ENCODE results near the gene ADAMTS2.

The ADAMTS2 gene

DNA sequence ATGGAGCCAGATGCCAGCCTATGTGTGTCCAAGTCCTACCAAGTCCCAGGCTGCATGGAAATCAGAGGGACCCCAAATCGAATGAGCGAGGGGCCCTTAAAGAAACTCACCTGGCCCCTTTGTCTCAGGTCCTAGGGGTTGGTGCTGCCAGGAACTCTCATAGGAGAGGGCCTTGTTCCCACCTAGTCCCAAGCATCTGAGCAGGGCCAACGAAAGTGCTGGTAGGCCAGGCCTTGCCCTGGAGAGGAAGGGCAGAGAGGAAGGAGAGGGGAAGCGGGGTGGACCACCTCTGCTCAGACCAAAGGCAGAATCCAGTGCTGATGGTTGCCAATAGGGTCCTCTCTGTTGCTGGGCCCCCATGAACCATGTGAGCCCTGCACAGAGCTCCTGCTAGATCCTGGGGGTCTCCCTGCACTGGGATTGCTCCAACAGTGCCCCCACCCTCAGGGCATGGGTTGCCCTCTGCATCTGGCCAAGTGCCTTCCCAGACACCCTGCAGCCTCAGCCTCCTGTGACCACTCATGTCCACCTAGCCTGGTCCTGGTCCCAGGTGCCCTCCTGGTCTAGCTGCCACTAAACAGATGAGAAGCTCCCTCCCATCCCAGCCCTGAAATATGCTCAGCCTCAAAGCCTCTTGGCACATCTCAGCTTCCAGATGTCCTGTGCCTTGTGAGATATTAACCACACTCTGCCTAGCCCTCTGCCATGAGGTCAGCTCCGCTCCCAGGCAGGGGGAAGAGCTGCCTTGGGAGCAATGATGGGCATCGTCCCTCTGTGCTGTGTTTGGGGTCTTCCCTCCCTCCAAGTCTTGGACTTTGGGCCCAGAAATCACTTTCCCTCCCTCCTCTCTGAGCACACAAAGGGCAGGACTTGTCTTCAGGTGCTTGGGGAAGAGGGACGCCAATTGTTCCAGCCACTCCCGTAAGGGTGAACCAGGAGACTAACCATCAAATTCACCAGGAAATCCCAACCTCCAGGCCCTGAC lies 109.6 kb downstream of the ADAMTS2 start:
- TF ChIP-seq, protein P1, sequence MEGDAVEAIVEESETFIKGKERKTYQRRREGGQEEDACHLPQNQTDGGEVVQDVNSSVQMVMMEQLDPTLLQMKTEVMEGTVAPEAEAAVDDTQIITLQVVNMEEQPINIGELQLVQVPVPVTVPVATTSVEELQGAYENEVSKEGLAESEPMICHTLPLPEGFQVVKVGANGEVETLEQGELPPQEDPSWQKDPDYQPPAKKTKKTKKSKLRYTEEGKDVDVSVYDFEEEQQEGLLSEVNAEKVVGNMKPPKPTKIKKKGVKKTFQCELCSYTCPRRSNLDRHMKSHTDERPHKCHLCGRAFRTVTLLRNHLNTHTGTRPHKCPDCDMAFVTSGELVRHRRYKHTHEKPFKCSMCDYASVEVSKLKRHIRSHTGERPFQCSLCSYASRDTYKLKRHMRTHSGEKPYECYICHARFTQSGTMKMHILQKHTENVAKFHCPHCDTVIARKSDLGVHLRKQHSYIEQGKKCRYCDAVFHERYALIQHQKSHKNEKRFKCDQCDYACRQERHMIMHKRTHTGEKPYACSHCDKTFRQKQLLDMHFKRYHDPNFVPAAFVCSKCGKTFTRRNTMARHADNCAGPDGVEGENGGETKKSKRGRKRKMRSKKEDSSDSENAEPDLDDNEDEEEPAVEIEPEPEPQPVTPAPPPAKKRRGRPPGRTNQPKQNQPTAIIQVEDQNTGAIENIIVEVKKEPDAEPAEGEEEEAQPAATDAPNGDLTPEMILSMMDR (IDR thresholded peaks at IDR 0.05; ENCODE audit: borderline replicate concordance, extremely low read depth, low read length, poor library complexity, severe bottlenecking), result no peak
- TF ChIP-seq EZH2 (IDR thresholded peaks at IDR 0.05; ENCODE audit: borderline replicate concordance, low read depth, low read length, severe bottlenecking), result no peak
- Histone ChIP-seq H4K20me1 (ENCODE audit: insufficient read depth, low read length) (no peaks in the 10 kb centered on the region), H3K36me3 (ENCODE audit: insufficient read depth, low read length) (no peaks in the 10 kb centered on the region), H3K4me2 (ENCODE audit: insufficient read depth, low read length) (no peak overlapping the region), H3K79me2 (ENCODE audit: insufficient read depth, low read length) (no peaks in the 10 kb centered on the region), H3K9me3 (ENCODE audit: insufficient read depth, low read length, severe bottlenecking) (peaks cover 3% of the 10 kb centered on the region), H3K4me1 (ENCODE audit: insufficient read depth, low read length) (no peaks in the 10 kb centered on the region), H3K27me3 (ENCODE audit: insufficient read depth, low read length, poor library complexity) (no peaks in the 10 kb centered on the region), H2AFZ (ENCODE audit: low read depth, low read length) (no peak overlapping the region), H3K4me3 (ENCODE audit: low read depth in 1 of 2, low read length in 2 of 2) (no peak overlapping the region), H3K9ac (ENCODE audit: low read depth, low read length) (no peak overlapping the region), H3K27ac (ENCODE audit: low read length) (no peak overlapping the region)
- ATAC-seq (ENCODE audit: insufficient read depth, low read depth) (no peak), DNase-seq (no peak)

DNA sequence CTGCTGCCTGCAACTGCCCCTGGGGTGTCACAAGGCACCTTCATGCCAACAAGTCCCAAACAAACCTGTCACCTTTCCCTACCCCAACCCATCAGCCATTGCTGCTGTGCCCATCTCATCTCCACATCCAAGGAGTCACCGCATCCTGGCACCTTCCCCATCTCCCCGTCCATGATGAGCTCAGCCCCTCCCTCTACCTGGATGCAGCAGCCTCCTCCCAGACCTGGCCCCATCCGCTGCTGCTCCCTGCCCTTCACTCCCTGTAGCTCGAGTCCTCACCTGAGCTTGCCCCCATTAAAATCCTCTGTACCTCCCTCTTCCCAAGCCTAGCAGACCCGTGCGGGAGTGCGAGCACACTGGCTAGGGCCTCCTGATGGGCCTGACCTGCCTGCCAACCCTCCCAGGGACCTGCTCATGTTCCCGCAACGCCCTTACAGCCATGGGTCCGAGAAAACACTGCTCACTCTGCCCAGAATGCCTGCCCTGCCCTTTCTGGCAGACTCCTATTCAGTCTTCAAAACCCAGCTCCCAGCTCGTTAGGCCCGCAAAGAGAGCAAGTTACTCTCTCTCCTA lies 110.6 kb downstream of the ADAMTS2 start:
- Histone ChIP-seq H3K9me3 (ENCODE audit: insufficient read depth, low read length, severe bottlenecking) (peaks cover 3% of the 10 kb centered on the region), H3K27me3 (ENCODE audit: insufficient read depth, low read length, poor library complexity) (no peaks in the 10 kb centered on the region)
- TF ChIP-seq, protein P1 (IDR thresholded peaks at IDR 0.05; ENCODE audit: borderline replicate concordance, extremely low read depth, low read length, poor library complexity, severe bottlenecking), result no peak
- TF ChIP-seq EZH2 (IDR thresholded peaks at IDR 0.05; ENCODE audit: borderline replicate concordance, low read depth, low read length, severe bottlenecking), result no peak

DNA sequence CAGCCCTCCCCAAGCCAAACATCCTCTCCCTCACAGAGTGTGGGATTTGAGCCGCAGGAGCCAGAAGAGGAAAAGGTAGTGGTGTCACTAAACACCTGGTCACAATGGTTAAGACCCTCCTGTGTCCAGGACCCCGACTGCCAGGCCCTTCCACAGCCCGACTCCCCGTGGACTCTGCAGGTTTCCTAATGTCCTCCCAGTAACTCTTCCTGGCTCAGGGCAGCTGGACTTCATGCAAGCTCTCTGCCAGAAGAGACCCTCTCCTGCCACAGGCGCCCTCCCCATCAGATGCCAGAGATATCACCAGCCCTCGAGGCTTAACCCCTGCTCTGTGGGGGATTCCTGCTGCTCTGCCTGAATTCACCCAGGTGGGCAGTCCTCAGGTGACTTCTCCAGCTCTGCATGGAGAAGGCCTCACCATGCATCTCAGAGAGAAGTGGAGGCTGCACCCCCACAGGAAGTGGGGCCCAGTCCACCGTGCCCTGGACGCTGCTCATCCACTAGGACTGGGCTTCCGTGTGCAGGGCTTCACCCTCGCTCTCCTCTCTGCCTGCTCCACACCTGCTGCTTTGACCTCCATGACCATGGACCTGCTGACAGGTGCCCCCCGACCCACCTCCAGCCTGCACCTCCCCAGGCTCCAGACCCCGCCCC lies 111.2 kb downstream of the ADAMTS2 start:
- H3K9ac ChIP-seq (ENCODE audit: low read depth, low read length), result no peak overlapping the region
- H3K4me2 ChIP-seq (ENCODE audit: insufficient read depth, low read length), result no peak overlapping the region
- no peaks in the 10 kb centered on the region for H3K27me3 ChIP-seq (ENCODE audit: insufficient read depth, low read length, poor library complexity)
- no peak overlapping the region for H2AFZ ChIP-seq (ENCODE audit: low read depth, low read length)
- H4K20me1 ChIP-seq (ENCODE audit: insufficient read depth, low read length), result no peaks in the 10 kb centered on the region
- no peak overlapping the region for H3K4me3 ChIP-seq (ENCODE audit: low read depth in 1 of 2, low read length in 2 of 2)
- H3K9me3 ChIP-seq (ENCODE audit: insufficient read depth, low read length, severe bottlenecking), result peaks cover 3% of the 10 kb centered on the region
- H3K4me1 ChIP-seq (ENCODE audit: insufficient read depth, low read length), result no peaks in the 10 kb centered on the region
- TF ChIP-seq EZH2 (IDR thresholded peaks at IDR 0.05; ENCODE audit: borderline replicate concordance, low read depth, low read length, severe bottlenecking), result no peak
- TF ChIP-seq, protein P1 (IDR thresholded peaks at IDR 0.05; ENCODE audit: borderline replicate concordance, extremely low read depth, low read length, poor library complexity, severe bottlenecking), result no peak
- ATAC-seq (ENCODE audit: insufficient read depth, low read depth) (no peak), DNase-seq (no peak)
- no peaks in the 10 kb centered on the region for H3K36me3 ChIP-seq (ENCODE audit: insufficient read depth, low read length)
- no peak overlapping the region for H3K27ac ChIP-seq (ENCODE audit: low read length)
- no peaks in the 10 kb centered on the region for H3K79me2 ChIP-seq (ENCODE audit: insufficient read depth, low read length)

More for the DNA sequence above, 110.6 kb downstream of the ADAMTS2 start:
- Histone ChIP-seq H3K36me3 (ENCODE audit: insufficient read depth, low read length) (no peaks in the 10 kb centered on the region), H3K4me3 (ENCODE audit: low read depth in 1 of 2, low read length in 2 of 2) (no peak overlapping the region), H3K4me1 (ENCODE audit: insufficient read depth, low read length) (no peaks in the 10 kb centered on the region), H4K20me1 (ENCODE audit: insufficient read depth, low read length) (no peaks in the 10 kb centered on the region), H3K79me2 (ENCODE audit: insufficient read depth, low read length) (no peaks in the 10 kb centered on the region), H3K4me2 (ENCODE audit: insufficient read depth, low read length) (no peak overlapping the region), H3K9ac (ENCODE audit: low read depth, low read length) (no peak overlapping the region), H3K27ac (ENCODE audit: low read length) (no peak overlapping the region), H2AFZ (ENCODE audit: low read depth, low read length) (no peak overlapping the region)
- DNase-seq (no peak), ATAC-seq (ENCODE audit: insufficient read depth, low read depth) (no peak)

Data from DND-41 (cell line).